Fibroblast of the aortic adventitia (primary cell): ENCODE data around the gene NELFCD. TPM values are rescaled to one million over a fixed set of nuclear protein-coding genes. Genes with fewer than 3 reads are reported as not detected.
A peak's percentile ranks its signal among the peaks of the same experiment; 100 is the strongest.

ENCODE experiments used
- DNase-seq: peaks from one replicate; pipeline ENCODE4 v3.0.0-alpha.2; 2010; ENCODE audit warnings: low read depth
- H3K4me3 ChIP-seq: 2 replicates; pipeline ENCODE4 v1.5.1; 2011; ENCODE audit warnings: low read depth, mild to moderate bottlenecking, control low read depth, low read length, moderate library complexity
- CTCF ChIP-seq: IDR thresholded peaks from 2 replicates; pipeline ENCODE4 v1.5.1; 2011; ENCODE audit warnings: mild to moderate bottlenecking, low read length, control low read depth, inconsistent platforms; ENCODE audit not compliant: insufficient read depth
- total RNA-seq: library from RNA; depleted of rRNA; stranded (reverse); fragments of >200 nt; gene quantifications from 2 replicates; pipeline ENCODE4 v1.2.3, GENCODE V29; 2012; ENCODE audit warnings: low replicate concordance

NELFCD gene
- total RNA-seq, 1 donor: 46.1 TPM

GRCh38 chr20:59042151-59042795 lies 61.2 kb downstream of the NELFCD start, which contains the start of gene PRELID3B:
PRELID3B (minus strand) TSS chr20:59042786; CDS start chr20:59042730, 56 bp downstream.
- no peak for TF ChIP-seq CTCF
- peak within 1 kb of the TSS; percentile 84 for H3K4me3 ChIP-seq
- peak; percentile 33 for DNase-seq

- H3K4me3 ChIP-seq: peak overlapping the region; percentile 84
- no peak for TF ChIP-seq CTCF
- DNase-seq: peak; percentile 86
Measured at GRCh38 chr20:59042796-59043631, 62.0 kb downstream of the NELFCD start.

GRCh38 chr20:59043698-59044097 lies 62.6 kb downstream of the NELFCD start:
- H3K4me3 ChIP-seq: no peak overlapping the region
- no peak for DNase-seq
- TF ChIP-seq CTCF: no peak

- TF ChIP-seq CTCF: no peak
- DNase-seq: no peak
- no peak overlapping the region for H3K4me3 ChIP-seq
Measured at GRCh38 chr20:59044295-59044694, 63.2 kb downstream of the NELFCD start.

Other genes starting within 250 kb of the NELFCD start
- gene GNAS-AS1, start 130.4 kb upstream of the NELFCD start, total RNA-seq: 0.25 and 0.81 TPM in 2 replicates
- gene GNAS, start 128.5 kb upstream of the NELFCD start, total RNA-seq: 417 and 474 TPM in 2 replicates
- 38.0 and 51.0 TPM in 2 replicates for gene CTSZ, start 26.0 kb downstream of the NELFCD start, total RNA-seq
- gene TUBB1, start 38.2 kb downstream of the NELFCD start, total RNA-seq: not detected in 2 replicates
- 34.4 and 43.6 TPM in 2 replicates for gene ATP5F1E, start 51.1 kb downstream of the NELFCD start, total RNA-seq
- gene PRELID3B, start 61.5 kb downstream of the NELFCD start, total RNA-seq: 28.7 and 75.7 TPM in 2 replicates
- gene ZNF831, start 182.6 kb downstream of the NELFCD start, total RNA-seq: 0.98 TPM in 1 of 2 replicates, not detected in the other